Neural cell (in vitro differentiated cells): ENCODE data around the gene SERPINB5.

Experiments
- EZH2 ChIP-seq: fragments of 200-600, 300-800 bp; shearing (Covaris generic), sonication (generic); IDR thresholded peaks from 2 replicates; pipeline ENCODE4 v1.6.1; 2014; ENCODE audit warnings: antibody characterized with exemption, low read length, borderline replicate concordance, mild to moderate bottlenecking; ENCODE audit not compliant: insufficient read depth, poor library complexity, severe bottlenecking
- RAD21 ChIP-seq: fragments of 450-650 bp; conservative IDR thresholded peaks from 2 replicates; pipeline ENCODE4 v1.6.1; 2014; ENCODE audit warnings: antibody characterized with exemption, mild to moderate bottlenecking, moderate library complexity
- TF ChIP-seq, protein P1 (sequence below): fragments of 450-650 bp; IDR thresholded peaks from 2 replicates; pipeline ENCODE4 v1.5.1; 2014; ENCODE audit warnings: antibody characterized with exemption, mild to moderate bottlenecking, moderate library complexity; ENCODE audit not compliant: poor library complexity, severe bottlenecking

DNA sequence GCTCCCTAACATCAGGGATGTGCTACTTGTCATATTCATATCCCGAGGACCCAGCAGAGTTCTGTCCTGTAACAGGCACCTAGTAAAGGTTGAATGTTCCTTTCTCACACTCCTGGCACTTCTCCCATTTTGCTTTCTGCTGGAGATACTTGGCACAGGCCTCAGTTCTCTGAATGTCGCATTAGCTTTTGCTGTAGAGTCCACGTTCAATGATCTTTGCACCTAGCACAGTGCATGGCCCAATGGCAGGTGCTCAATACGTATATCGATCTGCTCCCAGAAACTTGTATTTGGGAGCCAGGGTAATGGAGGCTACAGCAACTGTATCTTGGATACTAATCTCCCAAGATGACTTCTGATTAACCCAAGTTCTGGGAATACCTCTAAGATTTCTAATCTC lies 29.7 kb upstream of the SERPINB5 start:
- TF ChIP-seq, protein P1, sequence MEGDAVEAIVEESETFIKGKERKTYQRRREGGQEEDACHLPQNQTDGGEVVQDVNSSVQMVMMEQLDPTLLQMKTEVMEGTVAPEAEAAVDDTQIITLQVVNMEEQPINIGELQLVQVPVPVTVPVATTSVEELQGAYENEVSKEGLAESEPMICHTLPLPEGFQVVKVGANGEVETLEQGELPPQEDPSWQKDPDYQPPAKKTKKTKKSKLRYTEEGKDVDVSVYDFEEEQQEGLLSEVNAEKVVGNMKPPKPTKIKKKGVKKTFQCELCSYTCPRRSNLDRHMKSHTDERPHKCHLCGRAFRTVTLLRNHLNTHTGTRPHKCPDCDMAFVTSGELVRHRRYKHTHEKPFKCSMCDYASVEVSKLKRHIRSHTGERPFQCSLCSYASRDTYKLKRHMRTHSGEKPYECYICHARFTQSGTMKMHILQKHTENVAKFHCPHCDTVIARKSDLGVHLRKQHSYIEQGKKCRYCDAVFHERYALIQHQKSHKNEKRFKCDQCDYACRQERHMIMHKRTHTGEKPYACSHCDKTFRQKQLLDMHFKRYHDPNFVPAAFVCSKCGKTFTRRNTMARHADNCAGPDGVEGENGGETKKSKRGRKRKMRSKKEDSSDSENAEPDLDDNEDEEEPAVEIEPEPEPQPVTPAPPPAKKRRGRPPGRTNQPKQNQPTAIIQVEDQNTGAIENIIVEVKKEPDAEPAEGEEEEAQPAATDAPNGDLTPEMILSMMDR: no peak
- TF ChIP-seq RAD21 (no peak), EZH2 (no peak)
